Measurements from ENCODE around the gene SCT. TPM values are rescaled to one million over a fixed set of nuclear protein-coding genes. Genes with fewer than 3 reads are reported as not detected.

SCT gene
- total RNA-seq, 1 experiment from 2014 or later = not detected

DNA sequence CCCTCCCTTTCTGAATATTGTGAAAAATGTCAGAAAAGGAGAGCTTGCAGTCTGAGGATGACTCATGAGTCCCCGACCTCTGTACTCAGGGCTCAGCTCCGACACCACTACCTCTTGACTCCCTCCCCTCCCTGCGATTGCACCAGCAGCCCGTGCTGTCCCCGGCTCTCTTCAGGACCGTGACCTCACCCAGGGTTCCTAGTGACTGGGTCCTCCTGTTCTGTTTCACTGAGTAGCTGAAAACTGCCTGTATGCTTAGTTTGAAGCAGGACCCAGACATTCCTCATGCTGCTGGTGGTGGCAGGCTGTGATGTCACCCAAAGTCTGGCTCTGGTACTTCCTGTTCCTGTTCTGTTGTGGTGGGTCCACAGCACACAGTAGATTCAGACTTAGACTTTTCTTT is 39.0 kb downstream of the SCT start:
- no peak for DNase-seq (ENCODE audit: low read depth)

GRCh38 chr11:587546-587945 is 39.4 kb downstream of the SCT start:
- DNase-seq (ENCODE audit: low read depth) = no peak

DNA sequence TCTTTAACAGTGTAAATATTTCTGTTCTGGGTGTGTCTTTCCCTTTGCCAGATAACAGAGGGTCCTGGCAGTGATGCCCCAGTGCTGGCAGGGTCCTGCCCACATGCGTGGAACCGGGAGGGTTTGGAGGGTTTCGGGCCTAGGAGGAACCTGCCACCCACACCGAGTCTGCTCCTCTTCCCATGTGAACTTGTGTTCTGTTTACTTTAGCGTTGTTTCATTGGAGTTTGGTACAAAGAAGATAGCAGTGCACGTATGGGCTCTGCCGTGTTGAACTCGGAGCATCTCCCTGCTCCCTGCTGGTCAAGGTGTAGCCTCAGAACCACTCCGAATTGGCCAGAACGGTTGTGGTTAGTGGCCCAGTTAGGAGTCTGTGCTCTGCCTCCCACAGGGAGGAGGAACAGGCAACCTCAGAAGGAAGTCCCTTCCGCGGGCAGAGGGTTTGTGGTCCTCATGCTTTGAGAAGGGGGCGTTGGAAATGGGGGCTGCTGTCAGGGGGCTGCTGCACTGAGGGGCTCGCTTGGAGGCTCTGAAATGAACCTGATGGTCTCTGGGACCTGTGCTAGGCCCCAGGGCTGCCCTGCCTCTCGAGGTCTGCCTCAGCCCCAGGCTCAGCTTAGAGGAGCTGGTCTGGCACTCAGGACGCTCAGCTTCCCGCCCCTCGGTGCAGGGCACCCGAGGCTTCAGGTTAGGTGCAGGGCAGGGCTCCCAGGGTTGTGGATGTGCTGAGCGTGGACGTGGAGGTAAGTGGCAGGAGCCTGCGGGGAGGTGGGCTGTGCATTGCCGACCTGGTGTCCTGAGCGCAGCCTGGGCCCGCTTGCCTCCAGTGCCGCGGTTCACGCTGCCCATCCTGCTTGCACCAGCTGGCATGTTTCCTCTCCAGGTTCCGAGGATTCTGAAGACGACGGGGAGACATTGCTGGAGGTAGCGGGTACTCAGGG is 40.3 kb downstream of the SCT start:
- DNase-seq (ENCODE audit: low read depth) = no peak

GRCh38 chr11:584287-584686 is 42.7 kb downstream of the SCT start:
- DNase-seq (ENCODE audit: low read depth) = no peak

DNA sequence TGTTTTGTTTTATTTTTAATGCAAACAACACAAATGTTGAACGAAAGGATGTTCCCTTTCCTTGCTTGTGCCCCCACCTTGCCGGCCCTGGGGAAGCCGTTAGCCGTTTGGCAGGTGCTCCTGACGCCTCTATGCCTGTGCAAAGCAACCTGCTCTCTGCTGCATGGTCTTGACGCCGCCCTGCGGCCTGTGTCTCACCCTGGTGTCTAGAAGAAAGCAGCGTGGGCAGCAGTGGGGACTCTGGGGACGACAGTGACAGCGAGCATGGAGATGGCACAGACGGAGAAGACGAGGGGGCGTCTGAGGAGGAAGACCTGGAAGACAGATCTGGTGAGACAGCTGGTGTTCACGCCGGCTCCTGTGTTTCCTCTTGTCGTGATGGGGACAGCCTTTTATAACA is 45.2 kb downstream of the SCT start:
- no peak for DNase-seq (ENCODE audit: low read depth)

DNA sequence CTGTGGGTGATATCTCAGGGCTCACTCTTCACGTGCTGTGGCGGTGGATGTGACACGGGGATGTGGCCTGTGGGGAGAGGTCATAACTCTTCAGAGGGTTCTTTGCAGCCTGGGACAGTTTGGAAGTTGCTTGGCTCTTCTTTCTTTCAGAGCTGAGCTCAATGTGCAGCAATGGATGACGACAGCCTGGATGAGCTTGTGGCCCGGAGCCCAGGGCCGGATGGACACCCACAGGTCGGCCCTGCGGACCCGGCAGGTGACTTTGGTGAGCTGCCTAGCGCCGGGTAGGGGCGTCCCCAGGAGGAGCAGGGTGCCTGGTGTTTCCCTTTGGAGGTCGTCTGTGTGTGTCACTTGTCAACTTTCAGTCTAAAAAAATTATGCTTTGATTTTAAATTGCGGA is 45.6 kb downstream of the SCT start:
- no peak for DNase-seq (ENCODE audit: low read depth)

DNA sequence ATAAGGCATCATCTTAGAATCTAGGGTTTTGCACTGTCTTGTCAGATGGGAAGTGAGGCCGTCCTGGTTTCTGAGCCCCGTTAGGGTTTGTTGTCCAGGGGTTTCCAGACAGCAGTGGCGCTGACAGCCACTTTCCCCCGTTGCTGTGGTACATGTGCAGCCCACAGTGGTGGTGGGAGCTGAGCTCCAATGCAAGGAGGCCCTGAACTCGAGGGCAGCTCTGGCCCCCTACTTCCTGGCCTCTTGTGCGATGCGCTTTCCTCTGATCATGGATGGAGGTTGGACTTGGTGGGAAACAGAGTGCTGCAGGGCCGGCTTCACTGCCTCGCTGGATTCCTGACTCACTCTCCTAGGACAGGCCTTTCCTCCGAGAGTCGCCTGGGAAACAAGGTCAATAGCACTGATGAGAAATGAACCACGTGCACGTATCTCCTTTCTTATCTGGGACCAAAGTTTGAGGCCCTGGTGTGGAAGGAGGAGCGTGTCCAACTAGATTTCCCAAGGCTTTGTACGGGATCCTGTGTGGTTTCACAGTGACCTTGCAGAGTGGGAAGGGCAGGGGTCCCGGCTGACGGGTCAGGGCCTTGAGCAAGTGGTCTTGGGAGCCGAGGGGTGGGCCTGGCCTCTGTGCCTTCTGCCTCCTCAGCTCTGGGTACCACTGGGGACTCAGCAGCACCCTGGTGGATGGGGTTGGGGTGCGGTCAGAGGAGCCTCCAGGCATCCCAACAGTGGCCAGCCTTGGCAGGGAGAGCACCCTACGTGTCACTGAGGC is 47.0 kb downstream of the SCT start:
- DNase-seq (ENCODE audit: low read depth) = no peak

GRCh38 chr11:578276-579035 is 48.5 kb downstream of the SCT start:
- no peak for DNase-seq (ENCODE audit: low read depth)

GRCh38 chr11:577611-577894 is 49.4 kb downstream of the SCT start:
- DNase-seq (ENCODE audit: low read depth) = no peak

GRCh38 chr11:576811-577610 is 50.0 kb downstream of the SCT start:
- DNase-seq (ENCODE audit: low read depth) = no peak

Other genes starting within 250 kb of the SCT start
- gene PKP3, start 233.0 kb downstream of the SCT start, total RNA-seq (2014; rRNA removed; shearing (Covaris generic)) = 7.3 and 22.9 TPM in 2 replicates
- 10.5 and 25.8 TPM in 2 replicates for gene SIGIRR, start 212.2 kb downstream of the SCT start, total RNA-seq (2014; rRNA removed; shearing (Covaris generic))
- gene ANO9, start 185.2 kb downstream of the SCT start, total RNA-seq (2014; rRNA removed; shearing (Covaris generic)) = 0.17 TPM in 1 of 2 replicates, not detected in the other
- 16.2 and 24.4 TPM in 2 replicates for gene PTDSS2, start 176.9 kb downstream of the SCT start, total RNA-seq (2014; rRNA removed; shearing (Covaris generic))
- 165 and 188 TPM in 2 replicates for gene RNH1, start 119.9 kb downstream of the SCT start, total RNA-seq (2014; rRNA removed; shearing (Covaris generic))
- 67.4 and 75.8 TPM in 2 replicates for gene HRAS, start 91.6 kb downstream of the SCT start, total RNA-seq (2014; rRNA removed; shearing (Covaris generic))
- 0.11 and 0.60 TPM in 2 replicates for gene LRRC56, start 89.7 kb downstream of the SCT start, total RNA-seq (2014; rRNA removed; shearing (Covaris generic))
- gene LMNTD2, start 66.4 kb downstream of the SCT start, total RNA-seq (2014; rRNA removed; shearing (Covaris generic)) = 0.23 and 0.54 TPM in 2 replicates
- gene RASSF7, start 66.2 kb downstream of the SCT start, total RNA-seq (2014; rRNA removed; shearing (Covaris generic)) = 19.8 and 25.2 TPM in 2 replicates
- 22.0 and 29.2 TPM in 2 replicates for gene PHRF1, start 50.7 kb downstream of the SCT start, total RNA-seq (2014; rRNA removed; shearing (Covaris generic))
- 6.7 and 14.5 TPM in 2 replicates for gene IRF7, start 11.2 kb downstream of the SCT start, total RNA-seq (2014; rRNA removed; shearing (Covaris generic))
- not detected in 2 replicates for gene CDHR5, start 2.2 kb downstream of the SCT start, total RNA-seq (2014; rRNA removed; shearing (Covaris generic))
- gene DRD4, start 10.1 kb upstream of the SCT start, total RNA-seq (2014; rRNA removed; shearing (Covaris generic)) = not detected in 2 replicates
- 21.7 and 25.5 TPM in 2 replicates for gene DEAF1, start 68.0 kb upstream of the SCT start, total RNA-seq (2014; rRNA removed; shearing (Covaris generic))
- gene TMEM80, start 68.6 kb upstream of the SCT start, total RNA-seq (2014; rRNA removed; shearing (Covaris generic)) = 7.5 and 15.8 TPM in 2 replicates
- 1.8 and 5.4 TPM in 2 replicates for gene EPS8L2, start 79.0 kb upstream of the SCT start, total RNA-seq (2014; rRNA removed; shearing (Covaris generic))
- gene TALDO1, start 120.3 kb upstream of the SCT start, total RNA-seq (2014; rRNA removed; shearing (Covaris generic)) = 319 and 455 TPM in 2 replicates
- gene GATD1, start 150.3 kb upstream of the SCT start, total RNA-seq (2014; rRNA removed; shearing (Covaris generic)) = 17.3 and 18.4 TPM in 2 replicates
- 0.51 and 1.2 TPM in 2 replicates for gene CEND1, start 162.9 kb upstream of the SCT start, total RNA-seq (2014; rRNA removed; shearing (Covaris generic))
- 11.8 and 14.1 TPM in 2 replicates for gene SLC25A22, start 171.1 kb upstream of the SCT start, total RNA-seq (2014; rRNA removed; shearing (Covaris generic))
- gene PIDD1, start 178.1 kb upstream of the SCT start, total RNA-seq (2014; rRNA removed; shearing (Covaris generic)) = 3.5 and 10.4 TPM in 2 replicates
- 693 and 756 TPM in 2 replicates for gene RPLP2, start 182.8 kb upstream of the SCT start, total RNA-seq (2014; rRNA removed; shearing (Covaris generic))
- 10.9 and 24.2 TPM in 2 replicates for gene PNPLA2, start 191.7 kb upstream of the SCT start, total RNA-seq (2014; rRNA removed; shearing (Covaris generic))
- gene CRACR2B, start 200.7 kb upstream of the SCT start, total RNA-seq (2014; rRNA removed; shearing (Covaris generic)) = 5.3 and 9.0 TPM in 2 replicates
- 246 and 253 TPM in 2 replicates for gene CD151, start 205.8 kb upstream of the SCT start, total RNA-seq (2014; rRNA removed; shearing (Covaris generic))
- 75.7 and 113 TPM in 2 replicates for gene POLR2L, start 215.3 kb upstream of the SCT start, total RNA-seq (2014; rRNA removed; shearing (Covaris generic))
- gene TSPAN4, start 215.7 kb upstream of the SCT start, total RNA-seq (2014; rRNA removed; shearing (Covaris generic)) = 29.3 and 37.3 TPM in 2 replicates

All from Daoy (cell line).